AG04449 (cell line): ENCODE results near the gene PTGIS.

Source experiments
- CTCF ChIA-PET: fragments of 350-600 bp; formaldehyde crosslinking; extraction: SDS; loops from one replicate; lab custom pipeline; 2021; ENCODE audit warnings: antibody characterized with exemption; lab: Yijun Ruan, JAX
- POLR2A ChIA-PET: fragments of 400-600, 350-600 bp; formaldehyde crosslinking; extraction: SDS; loops from one replicate; lab custom pipeline; 2020; ENCODE audit warnings: antibody characterized with exemption, inconsistent platforms; lab: Yijun Ruan, JAX
- DNase-seq: peaks from one replicate; pipeline ENCODE4 v3.0.0-alpha.2; 2010; ENCODE audit warnings: low read depth, low spot score
- H3K4me3 ChIP-seq: 2 replicates; pipeline ENCODE4 v1.5.1; 2011; ENCODE audit warnings: low read depth, mild to moderate bottlenecking, control low read depth, low read length
- TF ChIP-seq, protein P1 (sequence below): IDR thresholded peaks from one replicate; pipeline ENCODE4 v1.5.1; 2011; ENCODE audit warnings: mild to moderate bottlenecking, moderate library complexity, low read length, control low read depth, inconsistent platforms; ENCODE audit not compliant: insufficient read depth; ENCODE audit errors: missing control alignments

PTGIS gene

DNA sequence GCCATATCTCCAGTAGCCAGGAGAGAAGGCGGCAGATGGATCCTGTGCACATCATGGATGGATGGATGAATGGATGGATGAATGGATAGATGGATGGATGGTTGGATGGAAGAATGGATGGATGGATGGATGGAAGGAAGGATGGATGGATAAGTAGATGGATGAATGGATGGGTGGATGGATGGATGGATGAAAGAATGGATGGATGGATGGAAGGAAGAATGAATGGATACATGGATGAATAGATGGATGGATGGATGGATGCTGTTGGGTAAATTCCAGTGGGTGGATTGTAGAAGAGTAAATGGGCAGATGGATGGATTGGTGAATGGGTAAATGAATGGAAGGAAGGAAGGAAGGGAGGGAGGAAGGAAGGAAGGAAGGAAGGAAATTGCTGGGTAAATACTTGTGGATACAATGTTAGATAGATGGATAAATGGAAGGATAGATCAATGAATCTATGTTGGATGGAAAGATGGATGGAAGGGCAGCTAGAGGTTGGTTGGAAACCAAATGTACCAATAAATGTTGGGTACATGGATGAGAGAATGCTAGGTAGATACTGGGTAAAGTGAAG is 19.5 kb downstream of the PTGIS start:
- ChIA-PET CTCF (interaction anchor here (0.6 to 13.4 kb wide), 5 partner anchors 7 to 298 kb away, joined by 3 to 626 read pairs (median 5); no protein-coding TSS in a partner anchor), POLR2A (no interaction called here)
- H3K4me3 ChIP-seq: no peak overlapping the region
- TF ChIP-seq, protein P1, sequence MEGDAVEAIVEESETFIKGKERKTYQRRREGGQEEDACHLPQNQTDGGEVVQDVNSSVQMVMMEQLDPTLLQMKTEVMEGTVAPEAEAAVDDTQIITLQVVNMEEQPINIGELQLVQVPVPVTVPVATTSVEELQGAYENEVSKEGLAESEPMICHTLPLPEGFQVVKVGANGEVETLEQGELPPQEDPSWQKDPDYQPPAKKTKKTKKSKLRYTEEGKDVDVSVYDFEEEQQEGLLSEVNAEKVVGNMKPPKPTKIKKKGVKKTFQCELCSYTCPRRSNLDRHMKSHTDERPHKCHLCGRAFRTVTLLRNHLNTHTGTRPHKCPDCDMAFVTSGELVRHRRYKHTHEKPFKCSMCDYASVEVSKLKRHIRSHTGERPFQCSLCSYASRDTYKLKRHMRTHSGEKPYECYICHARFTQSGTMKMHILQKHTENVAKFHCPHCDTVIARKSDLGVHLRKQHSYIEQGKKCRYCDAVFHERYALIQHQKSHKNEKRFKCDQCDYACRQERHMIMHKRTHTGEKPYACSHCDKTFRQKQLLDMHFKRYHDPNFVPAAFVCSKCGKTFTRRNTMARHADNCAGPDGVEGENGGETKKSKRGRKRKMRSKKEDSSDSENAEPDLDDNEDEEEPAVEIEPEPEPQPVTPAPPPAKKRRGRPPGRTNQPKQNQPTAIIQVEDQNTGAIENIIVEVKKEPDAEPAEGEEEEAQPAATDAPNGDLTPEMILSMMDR: no peak
- DNase-seq: no peak

GRCh38 chr20:49545572-49545971 is 22.4 kb downstream of the PTGIS start:
- ChIA-PET CTCF (interaction anchor here (0.9 to 13.4 kb wide), 4 partner anchors 10 to 211 kb away, joined by 3 to 626 read pairs (median 4); no protein-coding TSS in a partner anchor), POLR2A (no interaction called here)
- DNase-seq: no peak
- TF ChIP-seq, protein P1: peak; percentile 4
- H3K4me3 ChIP-seq: no peak overlapping the region

GRCh38 chr20:49544535-49544934 is 23.4 kb downstream of the PTGIS start:
- POLR2A ChIA-PET: no interaction called here
- DNase-seq: no peak
- TF ChIP-seq, protein P1: no peak
- H3K4me3 ChIP-seq: no peak overlapping the region
- CTCF ChIA-PET: interaction anchor here (0.7 to 13.4 kb wide), 13 partner anchors 7 to 305 kb away, joined by 3 to 626 read pairs (median 5); no protein-coding TSS in a partner anchor

DNA sequence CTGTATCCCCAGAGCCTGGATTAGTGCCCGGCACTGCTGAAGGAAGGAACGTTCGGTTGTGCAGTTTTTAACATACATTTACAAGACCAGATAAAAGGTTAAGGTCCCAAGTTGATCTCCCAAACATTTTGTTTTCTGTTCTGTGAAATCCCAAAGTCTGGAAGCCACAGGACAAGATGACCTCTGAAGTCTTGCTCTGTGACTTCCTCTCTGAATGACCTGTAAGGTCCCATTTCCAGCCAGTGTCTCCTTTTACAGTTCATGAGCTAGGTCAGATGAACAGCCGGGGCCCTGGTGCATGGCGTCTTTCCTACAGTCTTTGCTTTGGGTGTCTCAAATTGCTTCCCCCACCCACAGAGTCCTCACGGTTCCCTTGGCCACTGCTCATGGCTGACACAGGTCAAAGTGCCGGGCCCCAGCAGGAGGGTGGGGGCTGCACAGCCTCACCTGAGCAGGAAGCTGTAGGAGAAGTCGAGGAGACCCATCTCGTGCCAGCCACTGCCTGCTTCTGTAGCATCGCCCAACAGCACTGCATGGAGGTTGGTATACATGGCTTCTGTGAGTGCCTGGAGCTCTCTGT is 24.0 kb downstream of the PTGIS start:
- no peak for DNase-seq
- ChIA-PET CTCF (interaction anchor here (0.6 to 13.4 kb wide), 18 partner anchors 8 to 350 kb away, joined by 3 to 626 read pairs (median 8); no protein-coding TSS in a partner anchor), POLR2A (interaction anchor here (0.5 kb wide), 1 partner anchor 67 kb away, joined by 4 read pairs; no protein-coding TSS in a partner anchor)
- TF ChIP-seq, protein P1: no peak
- no peak overlapping the region for H3K4me3 ChIP-seq

DNA sequence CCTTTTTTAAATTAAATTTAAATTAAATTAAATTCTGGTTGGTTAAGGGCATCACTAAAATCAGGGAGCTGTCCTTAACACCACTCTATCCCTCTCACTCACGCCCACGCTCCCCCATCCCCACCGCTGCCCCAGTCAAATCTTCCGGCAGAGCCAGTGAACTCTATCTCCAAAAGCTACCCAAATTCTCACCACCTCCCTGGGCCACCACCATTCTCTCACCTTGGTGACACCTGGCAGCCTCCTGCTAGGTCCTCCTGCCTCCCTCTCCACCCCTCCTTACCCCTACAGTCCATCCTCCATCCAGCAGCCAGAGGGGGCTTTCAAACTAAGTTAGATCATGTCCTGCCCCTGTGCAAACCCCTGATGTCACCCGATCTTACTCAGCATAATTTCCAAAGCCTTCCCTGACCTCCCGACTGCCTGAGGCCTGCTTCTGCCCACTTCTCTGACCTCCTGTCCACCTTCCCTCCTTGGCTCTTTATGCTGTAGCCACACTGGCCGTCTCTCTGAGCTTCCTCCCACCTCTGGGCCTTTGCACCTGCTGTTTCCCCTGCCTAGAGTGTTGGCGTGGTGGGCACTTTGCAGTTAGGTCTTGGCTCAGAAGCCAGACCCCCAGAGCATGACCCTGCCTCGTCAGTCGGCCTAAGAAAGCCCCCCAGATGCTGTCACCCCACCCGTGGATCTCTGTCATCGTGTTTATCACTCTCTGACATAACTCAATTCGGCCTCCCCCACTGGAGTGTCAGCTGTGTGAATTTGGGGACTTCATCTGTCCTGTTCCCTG is 24.7 kb downstream of the PTGIS start:
- TF ChIP-seq, protein P1: no peak
- no peak overlapping the region for H3K4me3 ChIP-seq
- POLR2A ChIA-PET: interaction anchor here (0.5 kb wide), 1 partner anchor 67 kb away, joined by 4 read pairs; no protein-coding TSS in a partner anchor
- DNase-seq: no peak
- CTCF ChIA-PET: interaction anchor here (0.5 to 13.4 kb wide), 27 partner anchors 8 to 372 kb away, joined by 3 to 626 read pairs (median 7); partner anchors contain the start of gene SPATA2
